NCI-H446 (cell line): ENCODE measurements around the gene STXBP1.

Experiments used
- DNase-seq, 2 experiments: peaks; one replicate each; lab custom pipeline; 2025; lab: John Stamatoyannopoulos, UW

The STXBP1 gene

GRCh38 chr9:127611899-127612790 lies at the start of gene STXBP1:
Gene STXBP1, plus strand, starts transcription at chr9:127612277. Its CDS starts 127 bp downstream, at chr9:127612404.
- peak; percentile 19 to 84 for DNase-seq

DNA sequence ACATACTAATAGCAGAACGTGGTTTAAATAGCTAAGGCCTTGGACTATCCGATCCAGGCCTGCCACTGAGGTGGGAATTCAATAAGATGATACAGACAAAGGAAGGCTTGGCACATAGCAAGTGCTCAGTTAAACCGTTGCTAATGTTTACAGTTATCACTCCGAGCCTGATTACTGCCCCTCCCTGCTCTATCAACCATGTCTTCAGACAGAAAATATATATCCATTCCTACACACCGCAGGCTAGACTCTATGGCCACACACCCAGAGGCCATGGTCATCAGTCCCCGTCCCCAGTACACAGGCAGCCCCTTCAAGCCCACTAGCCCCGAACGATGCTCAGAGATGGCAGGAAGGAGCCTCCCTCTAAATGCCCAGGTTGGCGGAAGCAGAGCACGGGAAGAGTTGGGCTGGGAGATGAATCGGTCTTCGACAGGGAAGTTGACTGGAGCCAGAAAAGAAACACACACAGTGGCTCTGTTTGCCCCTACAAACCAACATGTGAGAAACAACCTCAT lies 49.7 kb upstream of the STXBP1 start:
- no peak for DNase-seq

DNA sequence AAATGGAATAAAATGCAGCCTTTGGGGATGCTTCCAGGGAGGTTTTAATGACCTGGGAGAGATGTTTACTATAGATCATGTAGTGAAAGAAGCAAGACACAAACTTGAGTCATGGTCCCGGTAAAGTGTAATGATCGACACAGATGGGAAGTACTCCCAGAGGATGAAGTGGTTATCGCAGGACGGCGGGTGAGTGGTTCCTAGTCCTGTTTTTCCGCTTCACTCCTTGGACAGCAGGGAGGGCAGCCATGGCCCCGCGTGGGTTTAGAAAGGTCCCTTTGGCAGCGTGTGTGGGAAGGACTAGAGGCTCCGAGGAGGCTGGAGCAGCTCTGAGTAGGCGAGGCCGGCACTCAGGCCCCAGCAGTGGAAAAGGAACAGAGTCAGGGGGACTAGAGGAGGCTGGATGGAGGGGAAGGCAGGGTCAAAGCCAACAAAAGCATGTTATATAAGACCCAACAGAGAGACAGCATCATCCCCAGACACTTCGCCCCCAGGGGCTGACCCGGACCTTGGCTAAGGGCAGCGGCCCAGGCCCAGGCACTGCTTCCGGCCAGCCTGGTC lies 49.2 kb upstream of the STXBP1 start:
- no peak for DNase-seq

- no peak for DNase-seq
Measured at GRCh38 chr9:127563579-127563978, 48.5 kb upstream of the STXBP1 start.

- DNase-seq: no peak
Measured at GRCh38 chr9:127565231-127565630, 46.8 kb upstream of the STXBP1 start.

GRCh38 chr9:127566351-127567001 lies 45.6 kb upstream of the STXBP1 start:
- no peak for DNase-seq

GRCh38 chr9:127567035-127567729 lies 44.9 kb upstream of the STXBP1 start:
- DNase-seq: no peak

DNA sequence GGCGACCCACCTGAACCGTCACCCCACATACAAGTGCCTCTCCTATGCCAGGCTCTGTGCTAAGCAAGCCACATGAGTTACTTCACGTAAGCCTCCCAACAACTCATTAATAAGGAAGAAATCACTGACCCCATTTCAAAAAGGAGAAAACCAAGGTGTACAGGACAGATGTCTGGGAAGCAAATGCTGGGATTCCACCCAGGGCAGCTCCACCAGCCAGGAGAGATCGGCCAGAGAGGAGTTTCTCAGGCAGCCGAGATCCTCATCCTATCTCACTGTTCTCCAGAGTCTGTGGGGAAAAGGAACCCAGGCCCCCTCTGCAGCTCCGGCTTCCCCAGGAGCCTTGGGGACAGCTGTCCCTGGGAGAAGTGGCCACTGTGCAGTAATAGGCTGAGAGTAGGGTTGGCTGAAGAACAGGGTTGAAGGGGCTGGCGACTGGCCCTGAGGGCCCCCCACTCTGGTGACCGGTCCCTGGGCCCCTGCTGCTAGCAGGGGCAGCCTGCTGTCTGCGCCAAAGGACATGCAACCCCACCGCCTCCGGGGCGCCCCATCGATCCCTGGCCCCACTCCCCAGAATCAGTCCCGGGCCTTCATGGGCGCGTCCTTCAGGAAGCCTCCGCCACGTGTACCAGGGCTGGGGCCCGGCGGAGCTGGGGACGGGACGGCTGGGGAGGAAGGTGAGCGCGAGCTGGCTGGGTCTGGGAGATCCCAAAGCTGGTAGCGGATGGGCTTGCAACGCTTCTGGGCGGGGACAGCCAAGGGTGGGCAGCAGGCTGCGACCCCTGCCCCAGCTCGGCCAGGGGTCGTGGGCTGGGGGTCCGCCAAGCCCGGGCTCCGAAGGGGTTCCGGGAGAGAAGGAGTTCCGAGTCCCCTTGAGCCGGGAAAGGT lies 44.1 kb upstream of the STXBP1 start:
- DNase-seq: no peak

GRCh38 chr9:127568618-127568970 lies 43.5 kb upstream of the STXBP1 start:
- no peak for DNase-seq

DNA sequence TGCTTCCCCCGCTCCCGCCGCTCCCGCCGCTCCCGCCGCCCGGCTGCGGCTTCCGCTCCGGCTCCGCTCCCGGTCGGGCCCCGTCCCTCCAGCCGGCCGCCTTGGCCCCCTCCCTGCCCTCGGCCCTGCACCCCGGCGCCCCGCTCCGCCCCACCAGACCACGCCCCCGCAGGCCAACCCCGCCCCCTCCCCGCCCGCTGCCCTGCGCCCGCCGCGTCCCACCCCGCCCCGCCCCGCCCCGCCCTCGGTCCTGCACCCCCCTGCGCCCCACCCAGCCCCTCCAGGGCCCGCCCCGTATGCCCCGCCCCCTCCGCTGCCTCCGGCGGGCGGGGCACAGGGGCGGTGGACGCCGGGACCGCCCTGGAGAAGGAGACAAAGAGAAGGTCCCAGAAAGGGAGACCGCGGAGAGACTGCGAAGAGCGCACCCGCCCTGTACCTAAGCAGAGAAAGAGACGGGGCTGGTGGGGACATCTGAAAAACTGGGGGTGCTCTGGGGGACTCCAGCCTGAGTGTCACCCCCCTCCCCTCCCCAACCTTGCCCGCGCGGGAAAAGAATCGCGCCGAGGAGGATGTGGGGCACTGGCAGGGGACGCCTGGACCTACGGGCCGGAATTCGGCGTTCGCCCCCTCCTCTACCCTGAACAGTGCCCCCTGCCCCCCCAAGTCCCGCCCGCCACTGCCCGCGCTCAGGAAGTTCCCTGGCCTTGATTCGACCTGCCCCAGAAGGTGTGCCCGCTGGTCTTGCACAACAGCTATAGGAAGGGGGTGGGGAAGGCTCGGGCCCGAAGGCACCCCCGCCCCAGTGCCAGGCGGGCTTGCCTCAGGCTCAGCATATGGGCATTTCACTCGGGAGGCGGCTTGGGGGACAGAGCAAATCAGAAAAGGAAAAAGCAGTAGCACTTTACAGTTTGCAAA lies 42.8 kb upstream of the STXBP1 start:
- DNase-seq: peak in 1 of 2 experiments; percentile 80

- DNase-seq: no peak
Measured at GRCh38 chr9:127569886-127570401, 42.1 kb upstream of the STXBP1 start.

- peak in 1 of 2 experiments; percentile 9 for DNase-seq
Measured at GRCh38 chr9:127570533-127571111, 41.5 kb upstream of the STXBP1 start.

DNA sequence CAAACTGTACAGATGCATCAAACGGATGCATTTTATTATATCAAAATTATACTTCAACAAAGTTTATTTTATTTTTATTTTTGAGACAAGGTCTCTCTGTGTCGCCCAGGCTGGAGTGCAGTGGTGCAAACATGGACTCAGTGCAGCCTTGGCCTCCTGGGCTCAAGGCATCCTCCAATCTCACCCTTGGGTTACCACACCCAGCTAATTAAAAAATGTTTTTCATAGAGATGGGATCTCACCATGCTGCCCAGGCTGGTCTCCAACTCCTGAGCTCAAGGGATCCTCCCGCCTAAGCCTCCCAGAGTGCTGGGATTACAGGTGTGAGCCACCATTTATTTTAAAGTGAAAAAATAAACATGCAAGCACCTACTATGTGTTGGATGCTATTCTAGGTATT lies 40.1 kb upstream of the STXBP1 start:
- DNase-seq: no peak

GRCh38 chr9:127572961-127573721 lies 38.9 kb upstream of the STXBP1 start:
- DNase-seq: no peak

GRCh38 chr9:127574072-127574993 lies 37.7 kb upstream of the STXBP1 start:
- DNase-seq: peak in 1 of 2 experiments; percentile 51

DNA sequence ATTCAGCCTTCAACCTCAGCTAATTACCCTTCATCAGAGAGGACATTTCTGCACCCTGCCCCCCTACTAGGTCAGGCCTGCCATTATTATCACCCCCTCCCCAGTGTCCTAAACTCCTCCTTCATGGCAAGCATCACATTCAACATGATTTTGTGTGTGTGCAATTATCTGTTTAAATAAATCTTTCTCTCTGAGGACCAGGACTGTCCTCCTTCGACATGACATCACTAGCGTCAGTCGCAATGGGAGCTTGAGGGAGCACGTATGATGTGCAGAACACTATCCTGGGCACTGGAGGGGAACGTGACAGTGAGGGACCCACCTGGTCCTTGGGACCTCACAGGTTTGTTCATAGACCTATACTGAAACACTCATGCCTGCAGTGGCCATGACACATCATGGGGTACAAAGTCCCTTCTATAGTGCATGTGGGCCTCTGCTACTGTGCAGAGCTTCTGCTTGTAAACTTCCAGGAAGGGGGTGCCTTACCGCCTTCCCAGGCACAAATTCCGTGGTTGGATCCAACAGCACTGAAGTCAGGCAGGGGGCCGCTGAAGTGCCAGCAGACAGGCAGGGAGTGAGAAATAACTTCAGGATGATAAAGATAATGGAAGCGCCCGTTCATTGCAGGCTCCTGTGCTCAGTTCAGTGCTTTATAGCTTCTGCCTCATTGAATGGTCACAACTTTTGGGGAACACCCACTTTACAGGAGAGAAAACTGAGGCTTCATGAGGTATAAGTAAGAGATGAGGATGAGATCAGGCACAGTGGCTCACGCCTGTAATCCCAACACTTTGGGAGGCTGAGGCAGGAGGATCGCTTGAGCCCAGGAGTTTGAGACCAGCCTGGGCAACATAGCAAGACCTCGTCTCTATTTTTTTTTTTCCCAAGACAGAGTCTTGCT lies 36.0 kb upstream of the STXBP1 start:
- DNase-seq: no peak
